IMR-90 (cell line): ENCODE measurements around the gene OR51B4. TPM values are rescaled to one million over a fixed set of nuclear protein-coding genes. Genes with fewer than 3 reads are reported as not detected.

Source experiments
- ATAC-seq: fragments of 200-7000 bp; cut with Tn5 transposase; 2 replicates; pipeline ENCODE4 v1.9.1; 2020; ENCODE audit warnings: low read depth, mild to moderate bottlenecking, moderate library complexity
- BruUV-seq: library from RNA; stranded (reverse); fragments of 400-500 nt; replicated peaks from 2 replicates; lab custom pipeline; 2021; lab: Mats Ljungman, UMichigan
- CTCF ChIA-PET: fragments of 300-600 bp; formaldehyde crosslinking; extraction: SDS; loops from one replicate; lab custom pipeline; 2021; ENCODE audit warnings: antibody characterized with exemption; lab: Yijun Ruan, JAX
- POLR2A ChIA-PET: fragments of 300-600 bp; sonication (Branson Sonifier 250); formaldehyde crosslinking; loops from one replicate; lab custom pipeline; 2022; ENCODE audit warnings: antibody characterized with exemption; ENCODE audit not compliant: unreplicated experiment; lab: Charles Lee
- DNase-seq: peaks from one replicate; pipeline ENCODE4 v3.0.0; 2013
- H2AFZ ChIP-seq: replicated peaks from 2 replicates; pipeline ENCODE3; 2013; ENCODE audit warnings: low read length, mild to moderate bottlenecking; ENCODE audit not compliant: poor library complexity
- H2AK5ac ChIP-seq: 2 replicates; pipeline ENCODE4 v1.6.1; 2013; ENCODE audit warnings: low read depth, low read length, inconsistent platforms
- H2AK9ac ChIP-seq: replicated peaks from 2 replicates; pipeline ENCODE3; 2013; ENCODE audit warnings: mild to moderate bottlenecking, low read depth, low read length, moderate library complexity; ENCODE audit not compliant: poor library complexity
- H2BK120ac ChIP-seq: 2 replicates; pipeline ENCODE4 v1.6.1; 2013; ENCODE audit warnings: low read depth, low read length, inconsistent platforms
- H2BK15ac ChIP-seq: 3 replicates; pipeline ENCODE4 v1.6.1; 2013; ENCODE audit warnings: low read depth, low read length, inconsistent platforms
- H2BK20ac ChIP-seq: 2 replicates; pipeline ENCODE4 v1.6.1; 2013; ENCODE audit warnings: low read depth, mild to moderate bottlenecking, inconsistent platforms, low read length, moderate library complexity
- H2BK5ac ChIP-seq: 2 replicates; pipeline ENCODE4 v1.6.1; 2013; ENCODE audit warnings: mild to moderate bottlenecking, low read depth, low read length, inconsistent platforms; ENCODE audit not compliant: poor library complexity, severe bottlenecking
- H3K14ac ChIP-seq: replicated peaks from 2 replicates; pipeline ENCODE4 v1.6.1; 2013; ENCODE audit warnings: low read depth, low read length, inconsistent platforms
- H3K18ac ChIP-seq: 2 replicates; pipeline ENCODE4 v1.6.1; 2013; ENCODE audit warnings: low read depth, low read length, control low read depth
- H3K23ac ChIP-seq: 2 replicates; pipeline ENCODE4 v1.6.1; 2013; ENCODE audit warnings: low read depth, low read length, inconsistent platforms
- H3K27ac ChIP-seq: 2 replicates; pipeline ENCODE4 v1.5.1; 2013; ENCODE audit warnings: mild to moderate bottlenecking, control low read depth, low read length; ENCODE audit not compliant: insufficient read depth
- H3K27me3 ChIP-seq: 2 replicates; pipeline ENCODE4 v1.6.1; 2013; ENCODE audit warnings: low read length; ENCODE audit not compliant: control insufficient read depth, insufficient read depth
- H3K36me3 ChIP-seq: 2 replicates; pipeline ENCODE4 v1.6.1; 2013; ENCODE audit warnings: low read length, mixed read lengths; ENCODE audit not compliant: control insufficient read depth, insufficient read depth
- H3K4ac ChIP-seq: 2 replicates; pipeline ENCODE4 v1.6.1; 2013; ENCODE audit warnings: low read depth, low read length, inconsistent platforms
- H3K4me1 ChIP-seq: 2 replicates; pipeline ENCODE4 v1.6.1; 2013; ENCODE audit warnings: low read length, mixed read lengths; ENCODE audit not compliant: control insufficient read depth, insufficient read depth
- H3K4me2 ChIP-seq: 2 replicates; pipeline ENCODE4 v1.6.1; 2013; ENCODE audit warnings: low read depth, mild to moderate bottlenecking, control low read depth, low read length, moderate library complexity
- H3K4me3 ChIP-seq: 2 replicates; pipeline ENCODE4 v1.5.1; 2013; ENCODE audit warnings: low read depth, mild to moderate bottlenecking, control low read depth, low read length, moderate library complexity; ENCODE audit not compliant: insufficient read depth
- H3K56ac ChIP-seq: 2 replicates; pipeline ENCODE4 v1.6.1; 2013; ENCODE audit warnings: low read length, inconsistent platforms; ENCODE audit not compliant: insufficient read depth; ENCODE audit errors: extremely low read depth
- H3K79me1 ChIP-seq, 2 experiments: 2 replicates each; pipeline ENCODE4 v1.6.1; 2013; ENCODE audit warnings: low read length in 2 of 2, inconsistent platforms in 1 of 2, low read depth in 1 of 2
- H3K9ac ChIP-seq: 2 replicates; pipeline ENCODE4 v1.6.1; 2013; ENCODE audit warnings: low read depth, low read length, control low read depth
- H3K9me1 ChIP-seq: 2 replicates; pipeline ENCODE4 v1.6.1; 2013; ENCODE audit warnings: low read length, inconsistent platforms; ENCODE audit not compliant: insufficient read depth
- H3K9me3 ChIP-seq: 2 replicates; pipeline ENCODE4 v1.6.1; 2013; ENCODE audit warnings: low read length; ENCODE audit not compliant: control insufficient read depth, insufficient read depth
- H4K20me1 ChIP-seq: 2 replicates; pipeline ENCODE4 v1.6.1; 2013; ENCODE audit warnings: low read length, inconsistent platforms; ENCODE audit not compliant: insufficient read depth
- H4K5ac ChIP-seq: 2 replicates; pipeline ENCODE4 v1.6.1; 2013; ENCODE audit warnings: mild to moderate bottlenecking, low read depth, low read length, control low read depth
- H4K8ac ChIP-seq, 2 experiments: 2 replicates each; pipeline ENCODE4 v1.6.1; 2013; ENCODE audit warnings: low read depth in 2 of 2, low read length in 2 of 2, control low read depth in 1 of 2, inconsistent platforms in 1 of 2
- H4K91ac ChIP-seq: 2 replicates; pipeline ENCODE4 v1.6.1; 2013; ENCODE audit warnings: low read depth, low read length, inconsistent platforms; ENCODE audit not compliant: insufficient read depth
- BHLHE40 ChIP-seq: fragments of 150-350 bp; IDR thresholded peaks from 2 replicates; pipeline ENCODE4 v1.6.1; 2016; ENCODE audit warnings: mild to moderate bottlenecking, low read depth, low read length
- CEBPB ChIP-seq: IDR thresholded peaks from 2 replicates; pipeline ENCODE4 v1.6.1; 2012; ENCODE audit warnings: low read depth, low read length, improper control_type of control experiment
- MAFK ChIP-seq: IDR thresholded peaks from 2 replicates; pipeline ENCODE4 v1.6.1; 2012; ENCODE audit warnings: low read depth, low read length, improper control_type of control experiment
- MXI1 ChIP-seq: IDR thresholded peaks from 2 replicates; pipeline ENCODE4 v1.6.1; 2012; ENCODE audit warnings: low read depth, mild to moderate bottlenecking, low read length, moderate library complexity, borderline replicate concordance
- POLR2A ChIP-seq: IDR thresholded peaks from 2 replicates; pipeline ENCODE4 v1.6.1; 2012; ENCODE audit warnings: mild to moderate bottlenecking, low read depth, low read length
- RCOR1 ChIP-seq: IDR thresholded peaks from 2 replicates; pipeline ENCODE4 v1.6.1; 2012; ENCODE audit warnings: mild to moderate bottlenecking, low read length, improper control_type of control experiment; ENCODE audit not compliant: insufficient replicate concordance
- SMC3 ChIP-seq: fragments of 150-350 bp; IDR thresholded peaks from 2 replicates; pipeline ENCODE4 v1.6.1; 2016; ENCODE audit warnings: low read depth, mild to moderate bottlenecking, antibody characterized with exemption, low read length, moderate library complexity
- WGBS, 2 experiments: methylation state at CpG; one replicate each; pipeline versions ENCODE4 v1.1.5 to v1.1.7; 2013; ENCODE audit warnings: missing lambda C conversion rate in 2 of 2; ENCODE audit not compliant: insufficient read length in 1 of 2; ENCODE audit errors: extremely low coverage in 2 of 2; 5-methylcytosine and 5-hydroxymethylcytosine counted together
- dilution Hi-C: fragments of 300-500 bp; cut with HindIII; formaldehyde crosslinking; loops from one replicate; pipeline ENCODE4 v1.14.3; 2018; ENCODE audit warnings: low sequenced_read_pairs; ENCODE audit not compliant: unreplicated experiment
- in situ Hi-C: fragments of 300-500 bp; cut with MboI; formaldehyde crosslinking; loops from 3 replicates; pipeline ENCODE4 v1.14.3; 2019; ENCODE audit warnings: low sequenced_read_pairs, inconsistent platforms, mixed read lengths
- intact Hi-C: fragments of 100-400 bp; cut with micrococcal nuclease; formaldehyde crosslinking; loops from 2 replicates; pipeline ENCODE4 v1.10.0; 2022
- polyA plus RNA-seq, 3 experiments: library from polyadenylated mRNA; depleted of rRNA; stranded (reverse); fragments of >200 nt; gene quantifications; 2 replicates each; pipeline ENCODE4 v1.2.3, GENCODE V29; 2012; ENCODE audit warnings: low replicate concordance in 1 of 3
- total RNA-seq: library from RNA; depleted of rRNA; stranded (reverse); fragments of >200 nt; gene quantifications from 2 replicates; pipeline ENCODE4 v1.2.3, GENCODE V29; 2012

Gene OR51B4
- total and polyA plus RNA-seq, 2 of the 4 experiments (the other 2 are of a cell fraction) = not detected

- Histone ChIP-seq H2AK5ac (peak overlapping the region; percentile 83), H3K27ac (peak overlapping the region; percentile 79; the same call in 1 of the 2 replicates), H3K4me3 (no peak overlapping the region), H2AFZ (no peak overlapping the region), H2BK120ac (peak overlapping the region; percentile 97), H3K27me3 (no peaks in the 10 kb centered on the region), H4K20me1 (no peaks in the 10 kb centered on the region), H3K9me1 (peaks cover 5% of the 10 kb centered on the region; the same call in 1 of the 2 replicates), H3K23ac (peak overlapping the region; percentile 92), H2AK9ac (no peak overlapping the region), H4K8ac (peak overlapping the region; percentile 95 to 98), H4K5ac (peak overlapping the region; percentile 95), H2BK20ac (peak overlapping the region; percentile 99), H3K4me1 (peaks cover 14% of the 10 kb centered on the region), H3K79me1 (no peaks in the 10 kb centered on the region), H3K4me2 (no peak overlapping the region), H3K36me3 (no peaks in the 10 kb centered on the region), H3K18ac (peak overlapping the region; percentile 99), H3K4ac (peak overlapping the region; percentile 93), H2BK5ac (peak overlapping the region; percentile 95), H3K56ac (peak overlapping the region; percentile 47; the same call in 1 of the 2 replicates), H3K9ac (no peak overlapping the region; the same call in 1 of the 2 replicates), H3K14ac (peak overlapping the region; percentile 74), H4K91ac (peak overlapping the region; percentile 97), H2BK15ac (peak overlapping the region; percentile 84; the same call in 2 of the 3 replicates), H3K9me3 (peaks cover 5% of the 10 kb centered on the region; the same call in 1 of the 2 replicates)
- ChIA-PET POLR2A (no interaction called here), CTCF (interaction anchor here (0.6 to 1.1 kb wide), 2 partner anchors 8 to 14 kb away, joined by 3 read pairs; no protein-coding TSS in a partner anchor)
- dilution Hi-C loops (no loop called here), in situ Hi-C loops (no loop called here), intact Hi-C loops (no loop called here)
- no peak for TF ChIP-seq BHLHE40
- no peak for TF ChIP-seq MXI1
- no peak for TF ChIP-seq RCOR1
- TF ChIP-seq POLR2A = no peak
- TF ChIP-seq MAFK = no peak
- no peak for TF ChIP-seq SMC3
- TF ChIP-seq CEBPB = no peak
- ATAC-seq = no peak
- WGBS, 2 experiments = no CpG with 5 or more reads among the region's 1 CpG
- DNase-seq = no peak
- BruUV-seq = no TSS peak
Measured at GRCh38 chr11:5335170-5335569, 33.4 kb upstream of the OR51B4 start.
